ENCODE measurements around the gene ZSWIM5.
"Not testable (repeated sequence)": the region's sequence is repeated elsewhere in the genome, so short reads cannot be mapped to it uniquely, and the experiment has no call there.

The ZSWIM5 gene

DNA sequence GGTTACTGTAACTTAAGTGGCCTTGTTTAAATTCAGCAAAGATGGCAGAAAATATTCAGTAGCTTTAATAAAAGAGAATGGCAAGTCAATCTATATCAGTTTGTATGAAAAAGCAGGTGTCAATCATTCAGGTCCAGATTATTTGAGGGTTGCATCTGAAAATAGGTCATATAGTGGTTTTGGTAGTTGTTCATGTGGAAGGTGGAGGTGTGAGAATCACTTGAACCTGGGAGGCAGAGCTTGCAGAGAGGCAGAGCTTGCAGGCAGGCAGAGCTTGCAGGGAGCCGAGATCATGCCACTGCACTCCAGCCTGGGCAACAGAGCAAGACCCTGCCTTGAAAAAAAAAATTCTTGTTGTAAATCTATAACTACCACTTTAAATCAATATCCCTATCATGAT, 88.6 kb downstream of the ZSWIM5 start:
- no peak overlapping the region for H3K4me3 ChIP-seq (replicated peaks in 1 of 2; ENCODE audit: low read depth in 2 of 2, low read length in 2 of 2)
- TF ChIP-seq, protein P1, sequence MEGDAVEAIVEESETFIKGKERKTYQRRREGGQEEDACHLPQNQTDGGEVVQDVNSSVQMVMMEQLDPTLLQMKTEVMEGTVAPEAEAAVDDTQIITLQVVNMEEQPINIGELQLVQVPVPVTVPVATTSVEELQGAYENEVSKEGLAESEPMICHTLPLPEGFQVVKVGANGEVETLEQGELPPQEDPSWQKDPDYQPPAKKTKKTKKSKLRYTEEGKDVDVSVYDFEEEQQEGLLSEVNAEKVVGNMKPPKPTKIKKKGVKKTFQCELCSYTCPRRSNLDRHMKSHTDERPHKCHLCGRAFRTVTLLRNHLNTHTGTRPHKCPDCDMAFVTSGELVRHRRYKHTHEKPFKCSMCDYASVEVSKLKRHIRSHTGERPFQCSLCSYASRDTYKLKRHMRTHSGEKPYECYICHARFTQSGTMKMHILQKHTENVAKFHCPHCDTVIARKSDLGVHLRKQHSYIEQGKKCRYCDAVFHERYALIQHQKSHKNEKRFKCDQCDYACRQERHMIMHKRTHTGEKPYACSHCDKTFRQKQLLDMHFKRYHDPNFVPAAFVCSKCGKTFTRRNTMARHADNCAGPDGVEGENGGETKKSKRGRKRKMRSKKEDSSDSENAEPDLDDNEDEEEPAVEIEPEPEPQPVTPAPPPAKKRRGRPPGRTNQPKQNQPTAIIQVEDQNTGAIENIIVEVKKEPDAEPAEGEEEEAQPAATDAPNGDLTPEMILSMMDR (IDR thresholded peaks at IDR 0.05; ENCODE audit: low read depth, low read length), result no peak
- DNase-seq (ENCODE audit: low read depth in 2 of 2), result no peak

GRCh38 chr1:45116820-45117219, 89.6 kb downstream of the ZSWIM5 start:
- no peak for DNase-seq (ENCODE audit: low read depth in 2 of 2)
- TF ChIP-seq, protein P1 (IDR thresholded peaks at IDR 0.05; ENCODE audit: low read depth, low read length), result no peak
- H3K4me3 ChIP-seq (replicated peaks in 1 of 2; ENCODE audit: low read depth in 2 of 2, low read length in 2 of 2), result no peak overlapping the region

GRCh38 chr1:45116340-45116739, 90.1 kb downstream of the ZSWIM5 start:
- TF ChIP-seq, protein P1 (IDR thresholded peaks at IDR 0.05; ENCODE audit: low read depth, low read length), result no peak
- no peak for DNase-seq (ENCODE audit: low read depth in 2 of 2)
- no peak overlapping the region for H3K4me3 ChIP-seq (replicated peaks in 1 of 2; ENCODE audit: low read depth in 2 of 2, low read length in 2 of 2)

DNA sequence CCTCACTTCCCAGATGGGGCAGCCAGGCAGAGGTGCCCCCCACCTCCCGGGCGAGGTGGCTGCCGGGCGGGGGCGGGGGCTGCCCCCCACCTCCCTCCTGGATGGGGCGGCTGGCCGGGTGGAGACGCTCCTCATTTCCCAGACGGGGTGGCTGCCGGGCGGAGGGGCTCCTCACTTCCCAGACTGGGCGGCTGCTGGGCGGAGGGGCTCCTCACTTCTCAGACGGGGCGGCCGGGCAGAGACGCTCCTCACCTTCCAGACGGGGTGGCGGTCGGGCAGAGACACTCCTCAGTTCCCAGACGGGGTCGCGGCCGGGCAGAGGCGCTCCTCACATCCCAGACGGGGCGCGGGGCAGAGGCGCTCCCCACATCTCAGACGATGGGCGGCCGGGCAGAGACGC, 91.2 kb downstream of the ZSWIM5 start:
- not testable (repeated sequence) for H3K4me3 ChIP-seq (replicated peaks in 1 of 2; ENCODE audit: low read depth in 2 of 2, low read length in 2 of 2); DNase-seq (ENCODE audit: low read depth in 2 of 2)

- no peak for DNase-seq (ENCODE audit: low read depth in 2 of 2)
- no peak overlapping the region for H3K4me3 ChIP-seq (replicated peaks in 1 of 2; ENCODE audit: low read depth in 2 of 2, low read length in 2 of 2)
These were observed 93.7 kb downstream of the ZSWIM5 start for GRCh38 chr1:45112661-45113060.

DNA sequence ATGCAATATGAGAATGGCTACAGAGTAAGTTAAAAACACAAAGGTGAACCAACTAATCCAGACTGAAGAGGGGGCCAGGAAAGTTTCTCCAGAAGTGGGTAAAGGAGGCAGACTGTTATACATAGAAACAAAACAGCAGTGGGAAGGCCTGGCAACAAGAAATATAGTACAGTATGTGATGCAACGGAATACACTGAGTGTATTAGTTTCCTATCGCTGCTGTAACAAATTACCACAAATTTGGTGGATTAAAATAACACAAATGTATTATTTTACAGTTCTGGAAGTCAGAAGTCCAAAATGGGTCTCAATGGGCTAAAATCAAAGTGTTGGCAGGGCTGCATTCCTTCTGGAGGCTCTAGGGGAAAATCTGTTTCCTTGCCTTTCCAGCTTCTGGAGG, 95.2 kb downstream of the ZSWIM5 start:
- H3K4me3 ChIP-seq (replicated peaks in 1 of 2; ENCODE audit: low read depth in 2 of 2, low read length in 2 of 2), result no peak overlapping the region
- DNase-seq (ENCODE audit: low read depth in 2 of 2), result no peak
- TF ChIP-seq, protein P1 (IDR thresholded peaks at IDR 0.05; ENCODE audit: low read depth, low read length), result no peak

More at GRCh38 chr1:45112661-45113060, 93.7 kb downstream of the ZSWIM5 start:
- TF ChIP-seq, protein P1 (IDR thresholded peaks at IDR 0.05; ENCODE audit: low read depth, low read length), result no peak

DNA sequence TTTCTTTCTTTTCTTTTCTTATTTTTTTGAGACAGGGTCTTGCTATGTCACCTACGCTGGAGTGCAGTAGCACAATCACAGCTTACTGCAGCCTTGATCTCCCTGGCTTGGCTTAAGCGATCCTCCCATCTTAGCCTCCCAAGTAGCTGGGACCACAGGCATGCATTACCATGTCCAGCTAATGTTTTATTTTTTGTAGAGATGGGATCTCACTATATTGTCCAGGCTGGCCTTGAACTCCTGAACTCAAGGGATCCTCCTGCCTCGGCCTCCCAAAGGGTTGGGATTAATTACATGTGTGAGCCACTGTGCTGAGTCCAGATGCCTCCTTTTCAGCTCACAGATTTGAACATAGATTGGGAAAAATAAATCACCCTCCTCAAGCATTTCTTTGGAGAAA, 98.6 kb downstream of the ZSWIM5 start:
- DNase-seq (ENCODE audit: low read depth in 2 of 2), result no peak
- TF ChIP-seq, protein P1 (IDR thresholded peaks at IDR 0.05; ENCODE audit: low read depth, low read length), result no peak
- no peak overlapping the region for H3K4me3 ChIP-seq (replicated peaks in 1 of 2; ENCODE audit: low read depth in 2 of 2, low read length in 2 of 2)

DNA sequence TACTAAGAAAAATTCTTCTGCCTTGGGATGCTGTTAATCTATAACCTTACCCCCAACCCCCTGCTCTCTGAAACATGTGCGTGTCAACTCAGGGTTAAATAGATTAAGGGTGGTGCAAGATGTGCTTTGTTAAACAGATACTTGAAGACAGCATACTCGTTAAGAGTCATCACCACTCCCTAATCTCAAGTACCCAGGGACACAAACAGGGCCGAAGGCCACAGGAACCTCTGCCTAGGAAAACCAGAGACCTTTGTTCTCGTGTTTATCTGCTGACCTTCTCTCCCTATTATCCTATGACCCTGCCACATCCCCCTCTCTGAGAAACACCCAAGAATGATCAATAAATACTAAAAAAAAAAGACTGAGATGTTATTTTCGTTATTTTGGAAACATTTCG, 99.5 kb downstream of the ZSWIM5 start:
- not testable (repeated sequence) for H3K4me3 ChIP-seq (replicated peaks in 1 of 2; ENCODE audit: low read depth in 2 of 2, low read length in 2 of 2); DNase-seq (ENCODE audit: low read depth in 2 of 2)

DNA sequence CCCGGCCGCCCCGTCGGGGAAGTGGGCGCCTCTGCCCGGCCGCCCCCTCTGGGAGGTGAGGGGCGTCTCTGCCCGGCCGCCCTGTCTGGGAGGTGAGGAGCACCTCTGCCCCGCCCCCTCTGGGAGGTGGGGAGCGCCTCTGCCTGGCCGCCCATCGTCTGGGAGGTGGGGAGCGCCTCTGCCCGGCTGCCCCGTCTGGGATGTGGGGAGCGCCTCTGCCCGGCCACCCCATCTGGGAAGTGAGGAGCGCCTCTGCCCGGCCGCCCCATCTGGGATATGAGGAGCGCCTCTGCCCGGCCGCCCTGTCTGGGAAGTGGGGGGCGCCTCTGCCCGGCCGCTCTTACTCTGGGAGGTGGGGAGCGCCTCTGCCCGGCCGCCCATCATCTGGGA, 100.3 kb downstream of the ZSWIM5 start:
- not testable (repeated sequence) for DNase-seq (ENCODE audit: low read depth in 2 of 2); H3K4me3 ChIP-seq (replicated peaks in 1 of 2; ENCODE audit: low read depth in 2 of 2, low read length in 2 of 2)

DNA sequence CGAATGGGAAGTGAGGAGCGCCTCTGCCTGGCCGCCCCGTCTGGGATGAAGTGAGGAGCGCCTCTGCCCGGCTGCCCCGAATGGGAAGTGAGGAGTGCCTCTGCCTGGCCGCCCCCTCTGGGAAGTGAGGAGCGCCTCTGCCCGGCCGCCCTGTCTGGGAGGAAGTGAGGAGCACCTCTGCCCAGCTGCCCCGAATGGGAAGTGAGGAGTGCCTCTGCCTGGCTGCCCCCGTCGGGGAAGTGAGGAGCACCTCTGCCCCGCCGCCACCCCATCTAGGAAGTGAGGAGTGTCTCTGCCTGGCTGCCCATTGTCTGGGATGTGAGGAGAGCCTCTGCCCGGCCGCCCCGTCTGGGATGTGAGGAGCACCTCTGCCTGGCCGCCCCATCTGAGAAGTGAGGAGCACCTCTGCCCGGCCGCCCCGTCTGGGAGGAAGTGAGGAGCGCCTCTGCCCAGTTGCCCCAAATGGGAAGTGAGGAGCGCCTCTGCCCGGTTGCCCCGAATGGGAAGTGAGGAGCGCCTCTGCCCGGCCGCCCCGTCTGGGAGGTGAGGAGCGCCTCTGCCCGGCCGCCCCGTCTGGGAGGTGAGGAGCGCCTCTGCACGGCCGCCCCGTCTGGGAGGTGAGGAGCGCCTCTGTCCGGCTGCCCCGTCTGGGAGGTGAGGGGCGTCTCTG, 100.8 kb downstream of the ZSWIM5 start:
- DNase-seq (ENCODE audit: low read depth in 2 of 2); H3K4me3 ChIP-seq (replicated peaks in 1 of 2; ENCODE audit: low read depth in 2 of 2, low read length in 2 of 2): not testable (repeated sequence)
